Measurements from ENCODE around the gene FUT4.

The FUT4 gene

GRCh38 chr11:94558468-94558867 is 14.7 kb downstream of the FUT4 start:
- TF ChIP-seq CTCF (IDR thresholded peaks at IDR 0.05; ENCODE audit: low read depth, low read length), result no peak
- no peak for DNase-seq (ENCODE audit: extremely low read depth, low read depth)

- no peak for TF ChIP-seq CTCF (IDR thresholded peaks at IDR 0.05; ENCODE audit: low read depth, low read length)
- no peak for DNase-seq (ENCODE audit: extremely low read depth, low read depth)
These were observed 15.2 kb downstream of the FUT4 start for GRCh38 chr11:94558932-94559331.

- TF ChIP-seq CTCF (IDR thresholded peaks at IDR 0.05; ENCODE audit: low read depth, low read length), result no peak
- no peak for DNase-seq (ENCODE audit: extremely low read depth, low read depth)
These were observed 15.6 kb downstream of the FUT4 start for GRCh38 chr11:94559361-94559760.

GRCh38 chr11:94560834-94561233 is 17.1 kb downstream of the FUT4 start:
- no peak for TF ChIP-seq CTCF (IDR thresholded peaks at IDR 0.05; ENCODE audit: low read depth, low read length)

GRCh38 chr11:94563176-94563847 is 19.6 kb downstream of the FUT4 start:
- no peak for DNase-seq (ENCODE audit: extremely low read depth, low read depth)
- peak; percentile 42 for TF ChIP-seq CTCF (IDR thresholded peaks at IDR 0.05; ENCODE audit: low read depth, low read length)

More at GRCh38 chr11:94560834-94561233, 17.1 kb downstream of the FUT4 start:
- DNase-seq (ENCODE audit: extremely low read depth, low read depth), result no peak

- TF ChIP-seq CTCF (IDR thresholded peaks at IDR 0.05; ENCODE audit: low read depth, low read length), result no peak
- no peak for DNase-seq (ENCODE audit: extremely low read depth, low read depth)
These were observed 20.2 kb downstream of the FUT4 start for GRCh38 chr11:94563848-94564467.

GRCh38 chr11:94567181-94567670 is 23.5 kb downstream of the FUT4 start, which contains the start of gene PIWIL4:
PIWIL4 (plus strand) TSS chr11:94567368; CDS start chr11:94567519, 151 bp downstream.
- no peak for TF ChIP-seq CTCF (IDR thresholded peaks at IDR 0.05; ENCODE audit: low read depth, low read length)
- DNase-seq (ENCODE audit: extremely low read depth, low read depth), result no peak

Measured in AG09319 (cell line).